Mesenchymal stem cell (in vitro differentiated cells and primary cell): ENCODE results near the gene COQ8A.
A peak's percentile ranks its signal among the peaks of the same experiment; 100 is the strongest.

Source experiments
- DNase-seq: peaks from one replicate; pipeline ENCODE4 v3.0.0-alpha.2; 2013
- H2AFZ ChIP-seq: one replicate; pipeline ENCODE4 v1.6.1; 2013; ENCODE audit warnings: low read depth, mild to moderate bottlenecking, control low read depth, inconsistent platforms, low read length, moderate library complexity
- H2AK5ac ChIP-seq: 2 replicates; pipeline ENCODE4 v1.6.1; 2013; ENCODE audit warnings: low read length, moderate library complexity, mild to moderate bottlenecking, inconsistent platforms; ENCODE audit not compliant: severe bottlenecking
- H2BK120ac ChIP-seq: one replicate; pipeline ENCODE4 v1.6.1; 2013; ENCODE audit warnings: low read depth, mild to moderate bottlenecking, inconsistent platforms, low read length, moderate library complexity
- H2BK12ac ChIP-seq, 2 experiments: one replicate each; pipeline ENCODE4 v1.6.1; 2013; ENCODE audit warnings: inconsistent platforms in 2 of 2, low read length in 2 of 2, mild to moderate bottlenecking in 2 of 2, moderate library complexity in 2 of 2, control low read depth in 1 of 2
- H2BK15ac ChIP-seq: one replicate; pipeline ENCODE4 v1.6.1; 2013; ENCODE audit warnings: mild to moderate bottlenecking, low read depth, inconsistent platforms; ENCODE audit not compliant: poor library complexity, severe bottlenecking
- H2BK5ac ChIP-seq: 2 replicates; pipeline ENCODE4 v1.6.1; 2013; ENCODE audit warnings: low read depth, mild to moderate bottlenecking, low read length, control low read depth, inconsistent platforms; ENCODE audit not compliant: poor library complexity, severe bottlenecking
- H3K14ac ChIP-seq, 2 experiments: one replicate each; pipeline ENCODE4 v1.6.1; 2013; ENCODE audit warnings: inconsistent platforms in 2 of 2, low read length in 2 of 2, control low read depth in 1 of 2, mild to moderate bottlenecking in 1 of 2, moderate library complexity in 1 of 2
- H3K18ac ChIP-seq, 2 experiments: one replicate each; pipeline ENCODE4 v1.6.1; 2013; ENCODE audit warnings: inconsistent platforms in 2 of 2, low read length in 2 of 2, control low read depth in 1 of 2, low read depth in 1 of 2, mild to moderate bottlenecking in 1 of 2
- H3K23ac ChIP-seq, 2 experiments: one replicate each; pipeline ENCODE4 v1.6.1; 2013; ENCODE audit warnings: inconsistent platforms in 2 of 2, low read length in 2 of 2, mild to moderate bottlenecking in 2 of 2, moderate library complexity in 2 of 2, control low read depth in 1 of 2
- H3K27ac ChIP-seq: 2 replicates; pipeline ENCODE4 v1.5.1; 2013; ENCODE audit warnings: mild to moderate bottlenecking, moderate library complexity, low read length, control low read depth, inconsistent platforms; ENCODE audit not compliant: poor library complexity, severe bottlenecking
- H3K27me3 ChIP-seq, 2 experiments: 2 replicates each; pipeline versions ENCODE4 v1.6.1 to v1.7.0; 2013; ENCODE audit warnings: low read length in 2 of 2, mild to moderate bottlenecking in 2 of 2, moderate library complexity in 2 of 2, control low read depth in 1 of 2, inconsistent platforms in 1 of 2; ENCODE audit not compliant: control insufficient read depth in 1 of 2, insufficient read depth in 1 of 2
- H3K36me3 ChIP-seq, 2 experiments: 2 replicates each; pipeline versions ENCODE4 v1.6.1 to v1.7.0; 2013; ENCODE audit warnings: low read length in 2 of 2, control low read depth in 1 of 2, inconsistent platforms in 1 of 2, low read depth in 1 of 2, mild to moderate bottlenecking in 1 of 2; ENCODE audit not compliant: insufficient read depth in 2 of 2, control insufficient read depth in 1 of 2
- H3K4ac ChIP-seq, 2 experiments: one replicate each; pipeline ENCODE4 v1.6.1; 2013; ENCODE audit warnings: inconsistent platforms in 2 of 2, low read length in 2 of 2, mild to moderate bottlenecking in 2 of 2, moderate library complexity in 2 of 2, control low read depth in 1 of 2, low read depth in 1 of 2
- H3K4me1 ChIP-seq: 2 replicates; pipeline ENCODE4 v1.6.1; 2013; ENCODE audit warnings: low read depth, low read length, control low read depth; ENCODE audit not compliant: control insufficient read depth, insufficient read depth
- H3K4me2 ChIP-seq: 2 replicates; pipeline ENCODE4 v1.6.1; 2013; ENCODE audit warnings: low read length, mild to moderate bottlenecking, inconsistent platforms; ENCODE audit not compliant: poor library complexity, severe bottlenecking
- H3K4me3 ChIP-seq, 2 experiments: 2 replicates each; pipeline versions ENCODE4 v1.5.1 to v1.7.0; 2013; ENCODE audit warnings: low read length in 2 of 2, mild to moderate bottlenecking in 2 of 2, control low read depth in 1 of 2, low read depth in 1 of 2; ENCODE audit not compliant: insufficient read depth in 1 of 2
- H3K79me1 ChIP-seq: replicated peaks from 2 replicates; pipeline ENCODE4 v1.6.1; 2013; ENCODE audit warnings: mild to moderate bottlenecking, control low read depth, low read length, inconsistent platforms; ENCODE audit not compliant: poor library complexity, severe bottlenecking
- H3K9ac ChIP-seq: 2 replicates; pipeline ENCODE4 v1.7.0; 2013; ENCODE audit warnings: mild to moderate bottlenecking, low read length, moderate library complexity
- H3K9me3 ChIP-seq: 2 replicates; pipeline ENCODE4 v1.7.0; 2013; ENCODE audit warnings: mild to moderate bottlenecking, low read length; ENCODE audit not compliant: control insufficient read depth
- H4K8ac ChIP-seq: one replicate; pipeline ENCODE4 v1.6.1; 2013; ENCODE audit warnings: inconsistent platforms, mild to moderate bottlenecking, low read length, moderate library complexity
- H4K91ac ChIP-seq: one replicate; pipeline ENCODE4 v1.6.1; 2013; ENCODE audit warnings: mild to moderate bottlenecking, low read length, inconsistent platforms
- WGBS: methylation state at CpG from one replicate; pipeline ENCODE4 v1.1.7; 2013; ENCODE audit warnings: mixed read lengths; 5-methylcytosine and 5-hydroxymethylcytosine counted together

The COQ8A gene

DNA sequence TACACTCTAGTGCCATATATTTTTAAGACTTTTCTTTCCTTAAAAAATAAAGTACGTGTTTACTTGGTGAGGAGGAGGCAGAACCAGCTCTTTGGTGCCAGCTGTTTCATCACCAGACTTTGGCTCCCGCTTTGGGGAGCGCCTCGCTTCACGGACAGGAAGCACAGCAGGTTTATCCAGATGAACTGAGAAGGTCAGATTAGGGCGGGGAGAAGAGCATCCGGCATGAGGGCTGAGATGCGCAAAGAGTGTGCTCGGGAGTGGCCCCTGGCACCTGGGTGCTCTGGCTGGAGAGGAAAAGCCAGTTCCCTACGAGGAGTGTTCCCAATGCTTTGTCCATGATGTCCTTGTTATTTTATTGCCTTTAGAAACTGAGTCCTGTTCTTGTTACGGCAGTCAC is 44.5 kb upstream of the COQ8A start:
- H3K18ac ChIP-seq, result no peak overlapping the region

DNA sequence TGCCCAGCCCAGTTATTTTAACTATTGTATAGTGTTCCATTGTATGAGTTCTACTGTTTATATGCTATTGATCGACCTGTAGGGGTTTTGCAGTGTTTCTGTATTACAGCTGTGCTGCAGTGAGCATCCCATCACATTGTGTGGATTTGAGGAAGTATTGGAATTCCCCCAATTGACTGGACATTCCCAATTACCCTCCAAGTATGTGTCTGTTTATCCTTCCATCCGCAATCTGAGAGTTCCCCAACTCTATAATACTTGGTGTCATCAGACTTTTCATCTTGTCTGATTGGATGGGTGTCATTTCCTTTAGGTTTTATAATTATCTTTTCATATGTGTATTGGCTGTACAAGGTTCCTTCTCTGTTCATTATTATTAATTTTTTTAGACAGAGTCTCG is 41.8 kb upstream of the COQ8A start:
- Histone ChIP-seq H4K91ac (no peak overlapping the region), H3K27ac (no peak overlapping the region), H2BK5ac (no peak overlapping the region), H3K9me3 (no peaks in the 10 kb centered on the region), H3K36me3 (peaks cover 31 to 32% of the 10 kb centered on the region in 2 experiments), H2BK12ac (no peak overlapping the region), H3K79me1 (no peaks in the 10 kb centered on the region), H4K8ac (no peak overlapping the region), H3K18ac (no peak overlapping the region), H3K27me3 (no peaks in the 10 kb centered on the region), H3K23ac (no peak overlapping the region), H3K4me2 (no peak overlapping the region), H3K14ac (no peak overlapping the region), H2BK15ac (no peak overlapping the region), H2BK120ac (no peak overlapping the region), H3K4me1 (peaks cover 1% of the 10 kb centered on the region), H3K9ac (no peak overlapping the region), H2AK5ac (no peak overlapping the region), H2AFZ (no peak overlapping the region), H3K4me3 (no peak overlapping the region), H3K4ac (no peak overlapping the region)
- WGBS, result 83% methylated on average over 2 of the region's 3 CpGs
- peak; percentile 10 for DNase-seq

More for the DNA sequence above, 44.5 kb upstream of the COQ8A start:
- H3K4me1 ChIP-seq, result peaks cover 8% of the 10 kb centered on the region
- H2BK5ac ChIP-seq, result no peak overlapping the region
- H4K8ac ChIP-seq, result no peak overlapping the region
- no peak overlapping the region for H3K4me2 ChIP-seq
- no peak overlapping the region for H3K9ac ChIP-seq
- no peak overlapping the region for H3K27ac ChIP-seq
- H2BK12ac ChIP-seq, result no peak overlapping the region
- no peak overlapping the region for H3K14ac ChIP-seq
- no peak overlapping the region for H3K23ac ChIP-seq
- H2BK15ac ChIP-seq, result no peak overlapping the region
- no peak overlapping the region for H2AK5ac ChIP-seq
- H3K4me3 ChIP-seq, result no peak overlapping the region
- H2AFZ ChIP-seq, result no peak overlapping the region
- no peaks in the 10 kb centered on the region for H3K27me3 ChIP-seq
- no peaks in the 10 kb centered on the region for H3K79me1 ChIP-seq
- no peak overlapping the region for H3K4ac ChIP-seq
- no peak for DNase-seq
- H3K36me3 ChIP-seq, result peaks cover 37 to 51% of the 10 kb centered on the region in 2 experiments
- H2BK120ac ChIP-seq, result no peak overlapping the region
- H3K9me3 ChIP-seq, result no peaks in the 10 kb centered on the region
- no peak overlapping the region for H4K91ac ChIP-seq
- WGBS, result 92% methylated on average over 11 of the region's 11 CpGs

DNA sequence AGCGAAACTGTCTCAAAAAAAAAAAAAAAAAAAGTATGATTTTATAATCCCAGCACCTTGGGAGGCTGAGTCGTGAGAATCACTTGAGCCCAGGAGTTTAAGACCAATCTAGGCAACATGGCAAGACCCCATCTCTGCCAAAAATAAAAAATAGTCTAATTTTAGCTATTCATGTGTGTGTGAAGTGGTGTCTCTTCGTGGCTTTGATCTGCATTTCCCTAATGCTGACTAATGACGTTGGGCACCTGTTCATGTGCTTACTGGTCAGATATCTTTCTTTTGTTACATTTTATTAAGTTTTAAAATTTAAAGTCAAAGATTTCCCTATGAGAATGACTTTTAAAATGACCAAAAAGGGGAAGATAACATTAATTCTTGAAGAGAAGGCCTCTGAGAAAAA is 38.7 kb upstream of the COQ8A start:
- H3K27me3 ChIP-seq, result no peaks in the 10 kb centered on the region
- H3K4ac ChIP-seq, result no peak overlapping the region
- no peak overlapping the region for H3K23ac ChIP-seq
- no peak overlapping the region for H3K4me2 ChIP-seq
- no peaks in the 10 kb centered on the region for H3K9me3 ChIP-seq
- DNase-seq, result no peak
- H3K27ac ChIP-seq, result no peak overlapping the region
- H3K79me1 ChIP-seq, result no peaks in the 10 kb centered on the region
- no peak overlapping the region for H2BK12ac ChIP-seq
- no peak overlapping the region for H2AK5ac ChIP-seq
- no peak overlapping the region for H4K91ac ChIP-seq
- no peak overlapping the region for H4K8ac ChIP-seq
- no peak overlapping the region for H2BK120ac ChIP-seq
- H3K36me3 ChIP-seq, result peaks cover 6 to 23% of the 10 kb centered on the region in 2 experiments
- no peak overlapping the region for H3K9ac ChIP-seq
- H3K4me3 ChIP-seq, result no peak overlapping the region
- H3K18ac ChIP-seq, result no peak overlapping the region
- H2BK15ac ChIP-seq, result no peak overlapping the region
- H3K14ac ChIP-seq, result no peak overlapping the region
- H2BK5ac ChIP-seq, result no peak overlapping the region
- H3K4me1 ChIP-seq, result no peaks in the 10 kb centered on the region
- H2AFZ ChIP-seq, result no peak overlapping the region
- WGBS, result 100% methylated on average over 1 of the region's 4 CpGs

DNA sequence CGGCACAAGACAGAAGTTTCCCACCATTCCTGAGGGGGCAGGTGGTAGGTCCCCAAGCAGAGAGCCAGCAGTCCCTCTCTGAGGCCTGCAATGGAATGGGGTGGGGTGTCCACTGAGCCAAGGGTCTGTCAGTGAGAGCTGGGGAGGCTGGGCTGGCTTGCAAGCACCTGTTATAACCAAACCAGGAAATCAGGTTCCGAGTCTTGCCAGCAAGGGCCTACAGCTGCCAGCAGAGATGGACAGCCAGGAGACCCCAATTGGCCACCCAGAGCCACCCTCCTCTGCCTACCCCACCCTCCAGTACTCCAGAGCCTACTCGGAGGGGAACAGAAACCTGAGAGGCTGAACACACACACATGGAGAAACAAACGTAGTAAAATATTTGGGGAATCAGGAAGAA is 37.5 kb upstream of the COQ8A start:
- no peak overlapping the region for H2AFZ ChIP-seq
- no peak overlapping the region for H3K14ac ChIP-seq
- no peak for DNase-seq
- no peak overlapping the region for H2AK5ac ChIP-seq
- no peak overlapping the region for H3K27ac ChIP-seq
- H3K4me3 ChIP-seq, result no peak overlapping the region
- H3K23ac ChIP-seq, result no peak overlapping the region
- no peak overlapping the region for H4K8ac ChIP-seq
- H3K79me1 ChIP-seq, result no peaks in the 10 kb centered on the region
- H3K27me3 ChIP-seq, result no peaks in the 10 kb centered on the region
- H3K9me3 ChIP-seq, result no peaks in the 10 kb centered on the region
- no peaks in the 10 kb centered on the region for H3K4me1 ChIP-seq
- no peak overlapping the region for H3K18ac ChIP-seq
- H3K36me3 ChIP-seq, result peaks cover 6 to 23% of the 10 kb centered on the region in 2 experiments
- H3K4me2 ChIP-seq, result no peak overlapping the region
- H2BK5ac ChIP-seq, result no peak overlapping the region
- no peak overlapping the region for H2BK15ac ChIP-seq
- 96% methylated on average over 1 of the region's 4 CpGs for WGBS
- no peak overlapping the region for H2BK12ac ChIP-seq
- H2BK120ac ChIP-seq, result no peak overlapping the region
- H4K91ac ChIP-seq, result no peak overlapping the region
- no peak overlapping the region for H3K4ac ChIP-seq
- H3K9ac ChIP-seq, result no peak overlapping the region
